22Rv1 (cell line): ENCODE results near the gene PRSS36.

Source experiments
- ZFX ChIP-seq: fragments of 450-650 bp; IDR thresholded peaks from 2 replicates; pipeline ENCODE4 v1.6.1; 2017; ENCODE audit warnings: antibody characterized with exemption, borderline replicate concordance
- TF ChIP-seq, protein P1 (sequence below): fragments of 450-650 bp; IDR thresholded peaks from 2 replicates; pipeline ENCODE4 v1.5.1; 2017; ENCODE audit warnings: mild to moderate bottlenecking

- TF ChIP-seq, protein P1, sequence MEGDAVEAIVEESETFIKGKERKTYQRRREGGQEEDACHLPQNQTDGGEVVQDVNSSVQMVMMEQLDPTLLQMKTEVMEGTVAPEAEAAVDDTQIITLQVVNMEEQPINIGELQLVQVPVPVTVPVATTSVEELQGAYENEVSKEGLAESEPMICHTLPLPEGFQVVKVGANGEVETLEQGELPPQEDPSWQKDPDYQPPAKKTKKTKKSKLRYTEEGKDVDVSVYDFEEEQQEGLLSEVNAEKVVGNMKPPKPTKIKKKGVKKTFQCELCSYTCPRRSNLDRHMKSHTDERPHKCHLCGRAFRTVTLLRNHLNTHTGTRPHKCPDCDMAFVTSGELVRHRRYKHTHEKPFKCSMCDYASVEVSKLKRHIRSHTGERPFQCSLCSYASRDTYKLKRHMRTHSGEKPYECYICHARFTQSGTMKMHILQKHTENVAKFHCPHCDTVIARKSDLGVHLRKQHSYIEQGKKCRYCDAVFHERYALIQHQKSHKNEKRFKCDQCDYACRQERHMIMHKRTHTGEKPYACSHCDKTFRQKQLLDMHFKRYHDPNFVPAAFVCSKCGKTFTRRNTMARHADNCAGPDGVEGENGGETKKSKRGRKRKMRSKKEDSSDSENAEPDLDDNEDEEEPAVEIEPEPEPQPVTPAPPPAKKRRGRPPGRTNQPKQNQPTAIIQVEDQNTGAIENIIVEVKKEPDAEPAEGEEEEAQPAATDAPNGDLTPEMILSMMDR: no peak
- no peak for TF ChIP-seq ZFX
These were observed 8.3 kb downstream of the PRSS36 start for GRCh38 chr16:31141489-31142108.
